NCI-H748 (cell line): ENCODE results near the gene GTPBP3.
A peak's percentile ranks its signal among the peaks of the same experiment; 100 is the strongest.

Experiments
- DNase-seq: peaks from one replicate; lab custom pipeline; 2025; ENCODE audit not compliant: unreplicated experiment; lab: John Stamatoyannopoulos, UW

GTPBP3 gene

GRCh38 chr19:17327654-17328516, 9.5 kb upstream of the GTPBP3 start:
- DNase-seq = peak; percentile 1

- DNase-seq = no peak
These were observed 8.6 kb upstream of the GTPBP3 start for GRCh38 chr19:17328517-17329365.

- DNase-seq = no peak
These were observed 7.7 kb upstream of the GTPBP3 start for GRCh38 chr19:17329366-17330261.

- DNase-seq = no peak
These were observed 6.9 kb upstream of the GTPBP3 start for GRCh38 chr19:17330262-17331044.

GRCh38 chr19:17331045-17331558, 6.3 kb upstream of the GTPBP3 start:
- DNase-seq = peak; percentile 18

GRCh38 chr19:17332360-17332676, 5.0 kb upstream of the GTPBP3 start:
- no peak for DNase-seq

- DNase-seq = peak; percentile 70
These were observed 4.4 kb upstream of the GTPBP3 start for GRCh38 chr19:17332677-17333581.

- DNase-seq = no peak
These were observed 3.5 kb upstream of the GTPBP3 start for GRCh38 chr19:17333611-17334413.

GRCh38 chr19:17334414-17335409, 2.6 kb upstream of the GTPBP3 start, which contains the start of gene ANO8:
ANO8 (minus strand) TSS chr19:17334855; CDS start chr19:17334670, 185 bp downstream.
- peak; percentile 95 for DNase-seq

- DNase-seq = no peak
These were observed 1.8 kb upstream of the GTPBP3 start for GRCh38 chr19:17335575-17335974.

- DNase-seq = peak; percentile 41
These were observed 501 bp downstream of the GTPBP3 start for GRCh38 chr19:17337675-17338432.

GRCh38 chr19:17338433-17339078, 1.2 kb downstream of the GTPBP3 start:
- no peak for DNase-seq

- no peak for DNase-seq
These were observed 1.9 kb downstream of the GTPBP3 start for GRCh38 chr19:17339088-17339741.

GRCh38 chr19:17340302-17340870, 3.0 kb downstream of the GTPBP3 start:
- DNase-seq = no peak

GRCh38 chr19:17340871-17341357, 3.6 kb downstream of the GTPBP3 start:
- no peak for DNase-seq
